Testis (tissue), 3 donors: ENCODE results near the gene MEMO1. TPM values are rescaled to one million over a fixed set of nuclear protein-coding genes. Genes with fewer than 3 reads are reported as not detected.

Experiments
- DNase-seq: peaks from one replicate; pipeline ENCODE4 v3.0.0-alpha.2; 2019
- H3K27ac ChIP-seq, 2 donors: fragments of 200-600 bp; sonication (generic); one replicate each; pipeline ENCODE4 v1.5.1; 2019
- H3K27me3 ChIP-seq: fragments of 200-600 bp; sonication (generic); one replicate; pipeline ENCODE4 v1.5.1; 2019
- H3K36me3 ChIP-seq: fragments of 200-600 bp; sonication (generic); one replicate; pipeline ENCODE4 v1.5.1; 2017; ENCODE audit warnings: low read depth; ENCODE audit errors: missing control alignments
- H3K4me1 ChIP-seq: fragments of 200-600 bp; sonication (generic); one replicate; pipeline ENCODE4 v1.5.1; 2019
- H3K4me3 ChIP-seq, 2 donors: fragments of 200-600 bp; sonication (generic); one replicate each; pipeline ENCODE4 v1.5.1; 2017 to 2019
- H3K9me3 ChIP-seq: fragments of 200-600 bp; sonication (generic); one replicate; pipeline ENCODE4 v1.5.1; 2017
- POLR2A ChIP-seq: fragments of 450-650 bp; IDR thresholded peaks from one replicate; pipeline ENCODE4 v1.6.1; 2017; ENCODE audit warnings: antibody characterized with exemption, mild to moderate bottlenecking, moderate library complexity
- WGBS, 2 donors: methylation state at CpG; one replicate each; pipeline ENCODE4 v1.1.5; 2018; 5-methylcytosine and 5-hydroxymethylcytosine counted together
- intact Hi-C: fragments of 100-400 bp; cut with DNase I; formaldehyde crosslinking; loops from one replicate; pipeline ENCODE4 v1.15.1; 2023; ENCODE audit warnings: low total_unique reads
- polyA plus RNA-seq: library from polyadenylated mRNA; stranded (reverse); fragments of 350-450 nt; fragmentation: Illumina TruSeq; extraction: RNeasy Lipid Tissue Mini Kit (QIAGEN cat#74804); gene quantifications from one replicate; pipeline ENCODE4 v1.2.3, GENCODE V29; 2014; ENCODE audit warnings: low read depth, low replicate concordance; ENCODE audit not compliant: insufficient read depth
- total RNA-seq, 2 donors: library from RNA; depleted of rRNA; stranded (reverse); fragments of >200 nt; gene quantifications; one replicate each; pipeline ENCODE4 v1.2.3, GENCODE V29; 2016
- TF ChIP-seq, protein P1 (sequence below), 3 experiments: fragments of 450-650 bp in 2 of 3; fragments of 200-600 bp in 1 of 3; sonication (generic) in 1 of 3; IDR thresholded peaks; one replicate each; pipeline ENCODE4 v1.5.1; 2016 to 2019; ENCODE audit warnings: antibody characterized with exemption in 3 of 3, mild to moderate bottlenecking in 2 of 3, moderate library complexity in 1 of 3

MEMO1 gene
- total and polyA plus RNA-seq, 3 donors from 2014 or later: 59.9 to 167 (median 61.1) TPM

- Histone ChIP-seq H3K4me3 (no peak overlapping the region), H3K27ac (no peak overlapping the region), H3K4me1 (peaks cover 11% of the 10 kb centered on the region), H3K27me3 (no peaks in the 10 kb centered on the region), H3K9me3 (no peaks in the 10 kb centered on the region), H3K36me3 (no peaks in the 10 kb centered on the region)
- intact Hi-C loops: no loop called here
- TF ChIP-seq, protein P1, sequence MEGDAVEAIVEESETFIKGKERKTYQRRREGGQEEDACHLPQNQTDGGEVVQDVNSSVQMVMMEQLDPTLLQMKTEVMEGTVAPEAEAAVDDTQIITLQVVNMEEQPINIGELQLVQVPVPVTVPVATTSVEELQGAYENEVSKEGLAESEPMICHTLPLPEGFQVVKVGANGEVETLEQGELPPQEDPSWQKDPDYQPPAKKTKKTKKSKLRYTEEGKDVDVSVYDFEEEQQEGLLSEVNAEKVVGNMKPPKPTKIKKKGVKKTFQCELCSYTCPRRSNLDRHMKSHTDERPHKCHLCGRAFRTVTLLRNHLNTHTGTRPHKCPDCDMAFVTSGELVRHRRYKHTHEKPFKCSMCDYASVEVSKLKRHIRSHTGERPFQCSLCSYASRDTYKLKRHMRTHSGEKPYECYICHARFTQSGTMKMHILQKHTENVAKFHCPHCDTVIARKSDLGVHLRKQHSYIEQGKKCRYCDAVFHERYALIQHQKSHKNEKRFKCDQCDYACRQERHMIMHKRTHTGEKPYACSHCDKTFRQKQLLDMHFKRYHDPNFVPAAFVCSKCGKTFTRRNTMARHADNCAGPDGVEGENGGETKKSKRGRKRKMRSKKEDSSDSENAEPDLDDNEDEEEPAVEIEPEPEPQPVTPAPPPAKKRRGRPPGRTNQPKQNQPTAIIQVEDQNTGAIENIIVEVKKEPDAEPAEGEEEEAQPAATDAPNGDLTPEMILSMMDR (IDR thresholded peaks at IDR 0.05): no peak
- TF ChIP-seq POLR2A: no peak
- DNase-seq: no peak
- 91 to 96% methylated on average over 2 of the region's 2 CpGs for WGBS, 2 donors
Observed at GRCh38 chr2:32005371-32005976, 5.3 kb downstream of the MEMO1 start.

- Histone ChIP-seq H3K4me3 (no peak overlapping the region), H3K36me3 (no peaks in the 10 kb centered on the region), H3K9me3 (no peaks in the 10 kb centered on the region), H3K27ac (no peak overlapping the region), H3K27me3 (no peaks in the 10 kb centered on the region), H3K4me1 (peaks cover 7% of the 10 kb centered on the region)
- TF ChIP-seq, protein P1 (IDR thresholded peaks at IDR 0.05): no peak
- TF ChIP-seq POLR2A: no peak
- intact Hi-C loops: no loop called here
- DNase-seq: no peak
- WGBS, 2 donors: 84 to 96% methylated on average over 2 of the region's 2 CpGs
Observed at GRCh38 chr2:32003791-32004190, 7.0 kb downstream of the MEMO1 start.

- no peak for TF ChIP-seq POLR2A
- TF ChIP-seq, protein P1 (IDR thresholded peaks at IDR 0.05): no peak
- H3K36me3 ChIP-seq: no peaks in the 10 kb centered on the region
- WGBS, 2 donors: 89 to 94% methylated on average over 3 of the region's 3 CpGs
- H3K4me3 ChIP-seq: no peak overlapping the region
- intact Hi-C loops: no loop called here
- no peaks in the 10 kb centered on the region for H3K9me3 ChIP-seq
- H3K27me3 ChIP-seq: no peaks in the 10 kb centered on the region
- H3K4me1 ChIP-seq: no peaks in the 10 kb centered on the region
- DNase-seq: no peak
- H3K27ac ChIP-seq: no peak overlapping the region
Observed at GRCh38 chr2:32002406-32002805, 8.4 kb downstream of the MEMO1 start.

DNA sequence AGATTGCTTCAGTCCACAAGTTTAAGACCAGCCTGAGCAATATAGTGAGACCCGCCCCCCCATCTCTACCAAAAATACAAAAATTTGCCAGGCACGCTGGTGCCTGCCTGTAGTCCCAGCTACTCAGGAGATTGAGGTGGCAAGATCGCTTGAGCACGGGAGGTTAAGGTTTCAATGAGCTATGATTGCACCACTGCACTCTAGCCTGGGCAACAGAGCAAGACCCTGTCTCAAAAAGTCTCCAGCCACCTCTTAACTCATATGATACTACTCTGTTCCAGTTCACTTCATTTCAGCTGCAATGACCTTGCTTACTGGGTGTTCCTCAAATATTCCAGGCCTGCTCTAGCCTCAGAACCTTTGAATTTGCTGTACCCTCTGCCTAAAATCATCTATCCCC is 11.4 kb downstream of the MEMO1 start:
- Histone ChIP-seq H3K9me3 (no peaks in the 10 kb centered on the region), H3K4me1 (no peaks in the 10 kb centered on the region), H3K27ac (no peak overlapping the region), H3K27me3 (no peaks in the 10 kb centered on the region), H3K36me3 (no peaks in the 10 kb centered on the region), H3K4me3 (no peak overlapping the region)
- TF ChIP-seq POLR2A: no peak
- TF ChIP-seq, protein P1 (IDR thresholded peaks at IDR 0.05): no peak
- no peak for DNase-seq
- 96 to 100% methylated on average over 1 to 4 of the region's 4 CpGs for WGBS, 2 donors
- intact Hi-C loops: no loop called here

GRCh38 chr2:31998731-31999383 is 12.0 kb downstream of the MEMO1 start:
- no peaks in the 10 kb centered on the region for H3K27me3 ChIP-seq
- no peaks in the 10 kb centered on the region for H3K36me3 ChIP-seq
- no peaks in the 10 kb centered on the region for H3K4me1 ChIP-seq
- DNase-seq: no peak
- intact Hi-C loops: no loop called here
- no peaks in the 10 kb centered on the region for H3K9me3 ChIP-seq
- 93% methylated on average over 4 of the region's 4 CpGs for WGBS, 2 donors
- no peak overlapping the region for H3K27ac ChIP-seq
- TF ChIP-seq, protein P1 (IDR thresholded peaks at IDR 0.05): no peak
- TF ChIP-seq POLR2A: no peak
- H3K4me3 ChIP-seq: no peak overlapping the region
